HG03139 (cell line): Measurements from ENCODE around the gene PPP2R2D.
"Not testable (repeated sequence)": the region's sequence is repeated elsewhere in the genome, so short reads cannot be mapped to it uniquely, and the experiment has no call there.

Experiments used
- ATAC-seq: cut with Tn5 transposase; IDR thresholded peaks from one replicate; pipeline ENCODE4 v1.9.1; 2021; ENCODE audit not compliant: unreplicated experiment

PPP2R2D gene

DNA sequence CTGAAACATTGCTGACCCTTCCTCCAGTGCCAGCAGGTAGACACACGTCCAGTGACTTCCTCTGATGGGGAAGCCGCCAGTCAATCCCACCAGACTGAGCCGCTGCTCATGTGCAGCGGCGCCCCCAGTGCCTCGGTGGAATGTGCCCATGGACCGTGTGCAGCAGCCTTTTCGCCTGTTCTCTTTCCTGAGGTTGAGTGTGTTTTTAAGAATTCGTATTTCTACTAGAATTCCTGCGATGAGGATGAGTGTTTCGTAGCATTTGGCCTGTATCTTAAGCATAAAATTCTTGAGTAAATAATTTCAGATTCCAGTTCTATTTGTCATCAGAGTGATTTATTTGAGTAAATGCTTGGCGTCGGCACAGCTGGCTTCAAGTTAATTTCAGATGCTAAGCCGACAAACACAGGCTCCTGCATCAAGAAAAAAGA, 45.5 kb downstream of the PPP2R2D start:
- ATAC-seq: no peak

DNA sequence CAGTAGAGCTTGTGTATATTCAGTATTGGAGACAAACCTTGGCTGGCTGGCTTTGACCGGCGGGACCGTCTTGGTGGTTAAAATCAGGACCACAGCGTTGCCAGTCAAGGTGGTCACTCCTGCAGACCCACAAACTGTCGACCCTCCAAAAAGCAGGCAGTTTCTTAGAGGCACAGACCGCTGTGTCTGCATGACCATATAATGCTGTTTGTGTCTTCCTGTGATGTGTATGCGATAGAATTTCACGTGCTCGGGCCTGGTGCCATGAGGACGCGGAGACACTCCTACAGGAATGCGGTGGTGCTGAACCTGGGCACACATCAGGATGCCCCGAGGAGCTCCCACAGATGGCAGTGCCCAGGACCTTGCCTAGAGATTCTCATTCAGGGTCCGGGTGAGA, 46.1 kb downstream of the PPP2R2D start:
- ATAC-seq: no peak

DNA sequence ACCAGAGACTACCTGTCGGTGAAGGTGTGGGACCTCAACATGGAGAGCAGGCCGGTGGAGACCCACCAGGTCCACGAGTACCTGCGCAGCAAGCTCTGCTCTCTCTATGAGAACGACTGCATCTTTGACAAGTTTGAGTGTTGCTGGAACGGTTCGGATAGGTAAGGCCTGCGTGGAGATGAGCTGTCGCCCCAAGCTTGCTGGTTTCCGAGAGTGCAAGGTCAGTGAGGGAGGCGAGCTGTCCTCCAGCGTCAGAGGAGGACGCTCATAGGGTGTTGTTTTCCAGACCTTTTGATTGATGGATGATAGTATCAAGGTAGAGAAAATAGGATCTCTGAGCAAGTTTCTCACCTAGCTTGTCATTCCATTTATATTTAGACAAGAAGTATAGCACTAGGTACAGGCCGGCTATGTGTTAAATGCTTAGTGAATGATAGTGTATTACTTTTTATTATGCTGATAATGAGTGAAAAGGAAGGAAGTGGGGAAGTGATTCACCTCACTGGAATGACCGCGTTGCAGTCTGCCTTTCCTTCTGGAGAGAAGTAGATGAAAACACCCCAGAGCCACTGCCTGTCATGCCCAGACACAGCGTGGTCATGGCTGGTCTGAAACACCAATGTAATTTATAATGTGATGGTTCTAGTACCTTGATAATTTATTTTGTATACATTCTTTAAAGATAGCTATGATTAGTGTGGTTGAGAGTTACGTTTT, 47.0 kb downstream of the PPP2R2D start:
- ATAC-seq: no peak

DNA sequence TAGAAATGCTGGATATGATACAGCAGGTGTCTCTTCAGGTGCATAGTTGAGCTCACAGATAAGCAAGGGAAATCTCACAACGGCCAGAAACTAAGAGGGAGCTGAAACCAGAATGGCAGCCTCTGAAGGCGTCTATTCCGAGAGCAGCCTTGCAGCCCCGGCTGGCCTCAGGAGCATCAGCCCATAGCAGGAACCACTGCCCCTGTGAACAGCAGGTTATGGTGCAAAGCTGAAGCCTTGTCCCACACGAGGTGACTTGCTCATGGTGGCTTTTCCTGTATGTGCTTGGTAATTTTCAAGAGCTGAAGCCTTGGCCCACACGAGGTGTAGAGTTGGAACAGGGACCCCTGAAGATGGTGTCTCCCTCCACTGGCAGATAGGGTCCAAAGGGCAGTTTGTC, 47.7 kb downstream of the PPP2R2D start:
- ATAC-seq: no peak

DNA sequence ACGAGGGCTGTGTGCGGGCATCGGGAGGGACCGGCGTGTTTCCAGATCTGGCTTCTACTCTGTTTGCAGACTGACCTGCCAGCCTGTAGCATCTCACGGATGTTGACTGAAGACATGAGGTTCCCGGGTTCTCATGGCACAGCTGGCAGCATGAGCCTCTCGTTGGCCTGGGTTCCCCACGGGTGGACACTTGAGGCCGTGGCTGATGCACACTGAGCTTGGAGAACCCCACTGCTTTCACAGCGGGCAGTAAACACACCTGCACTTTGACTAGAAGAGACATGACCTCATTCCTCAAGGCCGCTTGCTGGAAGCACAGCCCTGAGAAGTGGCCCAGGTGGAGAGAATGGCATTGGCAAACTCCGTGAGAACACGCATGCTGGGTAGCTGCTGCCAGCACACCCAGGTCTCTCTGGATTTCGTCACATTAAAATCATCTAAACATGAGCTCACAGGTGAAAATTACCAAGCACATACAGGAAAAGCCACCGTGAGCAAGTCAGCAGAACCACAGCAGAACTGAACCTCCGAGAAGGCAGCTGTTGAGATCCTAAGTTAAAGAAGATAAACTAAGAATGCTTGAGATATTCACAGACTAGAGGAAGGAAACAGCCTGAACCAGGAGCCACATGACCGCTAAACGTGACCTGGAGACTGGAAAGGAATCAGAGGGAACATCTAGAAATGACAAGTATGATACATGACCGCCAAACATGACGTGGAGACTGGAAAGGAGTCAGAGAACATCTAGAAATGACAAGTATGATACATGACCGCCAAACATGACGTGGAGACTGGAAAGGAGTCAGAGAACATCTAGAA, 48.4 kb downstream of the PPP2R2D start:
- ATAC-seq: no peak

DNA sequence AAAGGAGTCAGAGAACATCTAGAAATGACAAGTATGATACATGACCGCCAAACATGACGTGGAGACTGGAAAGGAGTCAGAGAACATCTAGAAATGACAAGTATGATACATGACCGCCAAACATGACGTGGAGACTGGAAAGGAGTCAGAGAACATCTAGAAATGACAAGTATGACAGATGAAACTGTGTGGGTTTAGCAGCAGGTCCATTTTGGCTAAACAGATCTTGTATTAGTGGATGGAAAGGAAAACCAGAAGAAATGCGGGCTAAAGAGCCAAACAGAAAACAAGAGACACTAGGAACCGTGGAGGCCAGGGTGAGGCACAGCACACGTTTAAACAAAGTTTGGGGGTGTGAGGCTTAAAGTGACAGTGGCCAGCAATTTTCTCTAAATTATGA, 49.1 kb downstream of the PPP2R2D start:
- ATAC-seq: not testable (repeated sequence)

DNA sequence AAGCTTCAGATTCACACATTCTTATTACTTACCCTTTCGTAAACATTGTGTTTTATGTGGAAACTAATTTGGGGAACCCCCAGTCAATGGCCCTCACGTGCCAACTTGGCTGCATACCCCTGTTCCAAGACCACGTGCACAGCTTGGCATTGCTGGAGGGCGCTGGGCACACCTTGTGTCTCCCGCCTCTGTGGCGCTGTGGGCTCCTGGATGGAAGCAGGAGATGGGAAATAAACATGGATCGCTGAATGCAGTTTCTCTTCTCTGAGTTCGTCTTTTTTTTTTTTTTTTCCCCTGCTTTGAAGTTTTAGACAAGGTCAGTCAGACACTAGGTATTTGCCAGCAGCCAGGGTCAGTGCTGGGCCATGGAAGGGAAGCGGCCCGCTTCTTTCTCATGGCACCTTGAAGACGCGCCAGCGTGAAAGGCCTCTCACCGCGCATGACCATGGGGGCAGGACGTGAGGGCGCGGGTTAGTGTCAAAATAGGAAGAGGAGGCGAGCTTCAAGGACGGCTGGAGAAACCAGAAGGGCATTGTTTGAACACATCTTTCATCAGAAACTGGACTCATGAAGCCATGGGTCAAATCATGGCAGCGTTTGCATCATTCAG, 53.7 kb downstream of the PPP2R2D start:
- ATAC-seq: no peak

DNA sequence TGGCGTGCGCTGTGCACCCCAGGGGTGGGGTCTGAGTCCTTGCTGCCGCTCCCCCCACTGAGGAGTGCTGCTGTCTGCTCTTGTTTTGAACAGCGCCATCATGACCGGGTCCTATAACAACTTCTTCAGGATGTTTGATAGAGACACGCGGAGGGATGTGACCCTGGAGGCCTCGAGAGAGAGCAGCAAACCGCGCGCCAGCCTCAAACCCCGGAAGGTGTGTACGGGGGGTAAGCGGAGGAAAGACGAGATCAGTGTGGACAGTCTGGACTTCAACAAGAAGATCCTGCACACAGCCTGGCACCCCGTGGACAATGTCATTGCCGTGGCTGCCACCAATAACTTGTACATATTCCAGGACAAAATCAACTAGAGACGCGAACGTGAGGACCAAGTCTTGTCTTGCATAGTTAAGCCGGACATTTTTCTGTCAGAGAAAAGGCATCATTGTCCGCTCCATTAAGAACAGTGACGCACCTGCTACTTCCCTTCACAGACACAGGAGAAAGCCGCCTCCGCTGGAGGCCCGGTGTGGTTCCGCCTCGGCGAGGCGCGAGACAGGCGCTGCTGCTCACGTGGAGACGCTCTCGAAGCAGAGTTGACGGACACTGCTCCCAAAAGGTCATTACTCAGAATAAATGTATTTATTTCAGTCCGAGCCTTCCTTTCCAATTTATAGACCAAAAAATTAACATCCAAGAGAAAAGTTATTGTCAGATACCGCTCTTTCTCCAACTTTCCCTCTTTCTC, 55.0 kb downstream of the PPP2R2D start:
- no peak for ATAC-seq

DNA sequence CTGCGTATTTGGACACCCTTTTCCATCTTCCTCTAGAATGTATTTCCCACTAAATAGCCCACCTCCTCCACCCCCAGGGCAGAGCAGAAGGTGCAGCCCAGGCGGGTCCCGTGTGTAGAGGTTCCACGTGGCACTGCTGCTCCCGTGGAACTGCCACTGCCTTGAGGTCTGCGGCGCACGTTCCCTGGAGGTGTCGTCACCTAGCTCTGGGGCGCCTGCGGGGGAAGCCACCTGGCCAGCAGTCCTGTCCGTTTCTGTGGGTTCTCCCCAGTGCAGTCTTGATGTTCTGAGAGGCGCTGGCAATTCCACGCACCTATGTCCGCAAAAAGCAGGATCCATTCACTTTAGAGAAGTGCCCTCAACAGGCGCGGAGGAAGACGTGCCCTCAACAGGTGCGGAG, 59.0 kb downstream of the PPP2R2D start:
- no peak for ATAC-seq

DNA sequence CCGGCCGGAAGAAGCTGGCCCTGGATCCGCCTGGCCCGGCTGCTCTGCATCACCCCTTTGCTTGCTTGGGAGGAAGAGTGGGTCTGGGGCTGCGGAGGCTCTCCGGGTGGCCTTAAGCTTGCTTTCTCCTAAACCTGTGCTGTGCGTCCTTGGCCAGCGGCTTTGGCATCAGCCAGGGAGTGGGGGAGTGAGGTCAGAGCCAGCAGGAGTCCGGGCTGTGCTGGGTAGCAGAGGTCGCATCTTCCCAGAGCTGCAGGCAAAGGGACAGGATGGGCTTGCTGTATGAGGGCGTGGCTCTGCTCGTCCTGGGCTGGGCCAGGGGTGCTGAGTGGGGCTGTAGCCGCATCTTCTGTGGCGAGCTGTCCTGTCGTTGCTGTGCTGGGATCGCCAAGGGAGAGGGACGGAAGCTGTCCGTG, 59.8 kb downstream of the PPP2R2D start:
- no peak for ATAC-seq

DNA sequence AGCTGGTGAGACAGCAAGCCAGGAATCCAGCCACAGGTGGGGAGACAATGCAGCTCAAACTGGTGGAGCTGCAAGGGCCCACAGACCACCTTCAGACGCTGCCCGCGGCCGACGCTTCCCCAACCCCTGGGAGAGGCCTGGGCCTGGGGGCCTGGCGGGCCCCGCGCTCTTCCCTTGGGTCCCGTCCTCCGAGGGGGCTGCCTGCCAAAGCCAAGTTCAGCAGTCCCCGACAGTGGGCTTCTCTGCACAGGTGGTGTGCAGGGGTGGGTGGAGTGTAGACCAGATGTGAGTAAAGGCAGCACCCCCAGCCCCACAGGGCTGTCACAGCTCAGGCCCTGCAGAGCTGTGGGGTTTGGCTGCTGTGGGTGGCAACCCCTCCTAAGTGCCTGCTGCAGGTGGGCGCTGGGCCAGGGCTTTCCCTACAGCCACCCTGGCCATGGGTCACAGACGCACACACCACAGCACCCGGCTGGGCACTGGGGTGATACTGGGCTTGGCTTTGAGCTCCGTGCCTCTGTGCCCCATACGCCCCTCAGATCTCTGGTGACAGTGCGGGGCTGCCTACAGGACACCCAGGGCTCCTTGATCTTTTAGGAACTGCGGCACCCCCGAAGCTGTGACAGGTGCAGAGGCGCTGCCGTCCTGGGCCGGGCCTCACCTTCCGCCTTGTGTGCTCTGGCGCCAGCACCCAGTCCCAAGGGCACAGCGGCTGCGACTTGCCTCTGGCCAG, 60.4 kb downstream of the PPP2R2D start:
- ATAC-seq: no peak

DNA sequence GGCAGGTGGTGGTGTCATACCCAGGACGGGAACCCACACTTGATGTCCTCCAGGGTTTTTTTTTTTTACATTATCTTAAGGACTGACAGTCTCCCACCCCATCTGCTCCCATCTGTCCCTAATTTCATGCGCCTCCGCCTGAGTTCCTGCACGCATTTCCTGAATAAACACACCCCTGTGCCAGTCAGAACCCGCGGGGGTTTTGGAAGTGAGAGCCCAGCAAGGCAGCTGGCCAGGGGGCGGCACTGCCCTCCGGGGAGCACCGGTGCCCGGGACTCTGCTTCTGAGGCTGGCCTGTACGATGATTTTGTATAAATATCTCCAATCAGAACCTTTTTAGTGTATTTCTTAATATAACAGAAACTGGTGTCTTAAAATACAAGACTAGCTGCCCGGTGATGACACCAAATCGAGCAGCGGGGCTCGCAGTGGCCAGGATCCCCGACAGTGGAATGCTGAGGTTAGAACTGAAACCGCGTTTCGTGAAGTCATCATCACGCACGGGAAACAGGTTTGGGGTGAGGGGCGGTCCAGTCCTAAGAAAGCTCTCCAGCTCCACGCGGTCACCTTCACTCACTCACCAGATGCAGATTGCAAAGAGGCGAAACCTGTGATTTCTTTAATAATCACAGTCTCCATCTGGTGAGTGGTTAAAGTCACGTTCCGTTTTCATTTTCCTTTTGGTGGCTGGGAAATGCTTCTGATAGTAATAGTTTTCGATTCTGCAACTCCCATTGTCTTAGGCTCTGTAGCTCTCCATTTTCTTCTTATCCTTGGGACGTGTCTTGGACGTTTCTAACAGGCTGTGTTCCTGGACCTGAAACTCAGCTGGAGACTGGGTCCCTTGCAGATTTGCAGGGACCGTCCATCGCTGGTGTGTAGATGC, 61.2 kb downstream of the PPP2R2D start:
- no peak for ATAC-seq

DNA sequence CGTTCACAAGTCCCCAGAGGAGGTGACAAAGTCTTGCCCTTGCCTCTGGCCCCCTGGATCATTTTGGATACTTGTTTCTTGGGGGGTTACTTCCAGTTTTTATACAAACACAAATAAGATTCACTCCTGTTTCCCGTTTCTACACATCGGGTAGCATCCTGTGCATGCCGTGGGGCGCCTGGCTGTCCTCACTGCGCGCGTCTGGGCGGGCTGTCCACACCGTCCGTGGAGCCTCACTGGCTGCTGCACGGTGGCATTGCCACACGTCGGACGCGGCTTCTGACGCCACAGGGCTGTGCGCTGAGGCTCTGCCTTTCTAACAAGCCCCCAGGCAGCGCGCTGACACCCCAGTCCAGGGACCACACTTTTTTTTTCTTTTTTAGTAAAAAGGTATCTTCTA, 62.5 kb downstream of the PPP2R2D start:
- ATAC-seq: no peak

DNA sequence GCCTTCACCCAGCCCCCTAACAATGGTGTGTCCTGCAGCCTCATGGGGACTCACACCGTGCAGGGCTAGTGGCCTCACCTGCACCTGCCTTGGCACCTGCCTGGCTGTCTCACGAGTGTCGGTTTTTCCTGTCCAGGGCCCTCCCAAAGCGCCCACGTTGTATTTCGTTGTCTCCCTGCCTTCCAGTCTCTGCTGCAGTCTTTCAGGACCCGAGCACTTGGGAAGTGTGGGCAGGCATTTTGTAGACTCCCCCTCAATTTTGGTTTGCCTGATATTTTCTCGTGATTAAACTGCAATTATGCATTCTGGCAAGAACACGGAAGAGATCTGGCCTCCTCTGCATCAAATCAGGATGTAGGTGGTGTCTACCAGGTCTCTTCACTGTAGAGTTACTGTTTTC, 63.0 kb downstream of the PPP2R2D start:
- ATAC-seq: no peak

DNA sequence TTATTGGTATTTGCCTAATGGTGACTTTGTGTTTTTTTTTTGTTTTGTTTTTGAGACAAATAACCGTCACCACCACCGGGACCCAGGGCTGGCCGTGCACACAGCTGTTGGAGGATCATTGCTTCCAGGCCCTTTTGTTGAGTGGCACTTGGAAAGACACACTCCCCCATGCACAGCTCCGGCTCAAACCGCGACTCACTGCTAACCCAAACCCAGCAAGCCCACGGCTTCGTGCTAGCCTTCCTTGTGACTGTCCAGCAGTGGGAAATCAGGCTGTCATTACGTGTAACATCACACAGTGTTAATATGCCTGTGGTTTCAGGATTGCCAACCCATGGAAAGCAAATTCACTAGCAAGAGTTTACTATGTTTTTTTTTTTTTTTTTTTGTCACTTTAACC, 63.5 kb downstream of the PPP2R2D start:
- no peak for ATAC-seq

DNA sequence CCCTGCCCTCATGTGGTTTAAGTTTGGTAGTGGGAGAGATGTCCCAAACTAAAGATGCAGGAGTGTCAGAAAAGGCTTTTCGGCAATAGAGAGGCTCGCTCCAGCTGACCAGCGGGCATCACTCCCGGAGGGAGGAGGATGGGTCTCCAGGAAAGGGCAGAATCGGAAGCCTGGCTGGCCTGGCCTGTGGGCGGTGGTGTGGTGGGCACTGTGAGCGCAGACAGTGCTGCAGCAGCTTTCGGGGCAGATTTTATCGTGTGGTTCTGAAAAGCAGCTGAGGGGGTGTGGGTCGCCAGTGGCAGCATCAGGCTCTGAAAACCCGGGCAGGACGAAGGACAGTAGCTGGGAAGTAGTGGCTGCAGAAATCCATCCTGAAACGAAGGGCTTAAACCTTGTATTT, 68.1 kb downstream of the PPP2R2D start:
- no peak for ATAC-seq

DNA sequence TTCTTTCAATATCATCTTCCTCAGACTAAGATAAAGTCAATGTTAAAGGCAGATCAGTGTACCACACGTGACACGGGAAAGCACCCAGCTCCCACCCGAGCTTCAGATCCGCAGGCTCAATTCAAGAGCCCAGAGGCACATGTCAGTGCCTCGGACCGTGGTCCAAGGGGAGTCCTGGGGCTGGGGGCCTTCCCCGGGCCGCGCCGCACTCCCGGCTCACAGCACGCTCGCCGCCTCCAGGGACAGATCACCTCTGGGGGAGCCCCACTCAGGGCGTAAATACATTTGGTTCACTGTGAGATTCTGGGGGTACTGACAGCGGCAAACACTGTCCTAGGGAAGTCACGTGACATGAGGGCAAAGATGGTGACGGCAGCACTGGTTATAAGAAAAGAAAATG, 70.1 kb downstream of the PPP2R2D start:
- no peak for ATAC-seq

DNA sequence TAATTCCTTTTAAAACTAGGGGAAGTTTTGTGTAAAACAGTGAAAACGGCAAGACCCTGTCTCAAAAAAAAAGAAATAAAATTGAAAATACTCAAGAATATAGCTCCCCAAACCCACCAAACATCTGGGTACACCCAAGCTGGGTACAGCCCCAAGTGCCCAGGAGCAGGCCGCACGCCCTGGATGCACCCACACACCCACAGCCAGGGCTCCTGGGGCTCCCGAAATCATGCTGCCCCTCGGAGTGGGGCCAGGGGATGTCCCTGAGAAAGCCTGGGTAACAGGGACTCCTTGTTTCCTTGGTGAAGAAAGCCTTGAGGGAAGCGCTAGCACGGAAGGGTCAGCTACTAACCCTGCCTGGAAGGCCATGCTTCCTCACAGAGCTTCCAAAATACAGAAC, 70.8 kb downstream of the PPP2R2D start:
- no peak for ATAC-seq

DNA sequence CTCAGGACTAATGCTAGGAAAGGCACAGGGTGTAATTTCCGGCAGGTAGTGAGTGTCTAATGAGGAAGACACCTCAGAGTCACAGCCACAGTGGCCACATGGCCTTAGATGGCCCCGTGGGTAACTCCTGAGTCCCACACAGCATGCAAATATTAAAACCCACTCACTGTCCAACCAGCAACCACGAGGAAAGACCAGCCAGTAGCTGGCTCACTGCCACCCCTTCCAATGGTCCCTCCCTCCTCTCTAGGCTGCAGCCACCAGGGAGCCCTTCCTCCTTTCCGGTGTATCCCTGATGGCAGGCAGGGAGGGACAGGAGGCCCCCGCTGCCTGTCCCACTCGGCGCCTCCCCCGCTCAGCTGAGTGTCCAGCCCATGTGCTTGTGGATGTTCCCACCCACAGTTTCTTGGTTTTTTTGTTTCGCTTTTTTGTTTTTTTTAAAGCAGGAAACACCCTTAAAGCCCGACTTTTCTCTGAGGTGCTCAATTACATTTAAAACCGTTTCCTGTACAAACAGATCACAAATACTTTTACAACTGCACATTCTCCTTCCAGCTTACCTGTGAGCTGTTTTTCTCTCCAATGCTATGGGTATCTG, 71.8 kb downstream of the PPP2R2D start:
- ATAC-seq: no peak
